Ishikawa (cell line): Measurements from ENCODE around the gene SPIRE2.

Experiments
- CEBPB ChIP-seq: IDR thresholded peaks from 2 replicates; pipeline ENCODE4 v1.6.1; 2012
- CREB1 ChIP-seq: IDR thresholded peaks from 2 replicates; pipeline ENCODE4 v1.6.1; 2012; ENCODE audit warnings: low read depth
- EGR1 ChIP-seq: IDR thresholded peaks from 2 replicates; pipeline ENCODE4 v1.6.1; 2012
- EP300 ChIP-seq: IDR thresholded peaks from 2 replicates; pipeline ENCODE4 v1.6.1; 2012; ENCODE audit warnings: borderline replicate concordance
- FOXM1 ChIP-seq: IDR thresholded peaks from 2 replicates; pipeline ENCODE4 v1.6.1; 2012; ENCODE audit warnings: low read depth, borderline replicate concordance
- NFIC ChIP-seq: IDR thresholded peaks from 2 replicates; pipeline ENCODE4 v1.6.1; 2012
- RAD21 ChIP-seq: IDR thresholded peaks from 2 replicates; pipeline ENCODE4 v1.6.1; 2012; ENCODE audit warnings: low read depth
- REST ChIP-seq: IDR thresholded peaks from 2 replicates; pipeline ENCODE4 v1.6.1; 2012; ENCODE audit warnings: low read depth, mild to moderate bottlenecking
- TAF1 ChIP-seq: IDR thresholded peaks from 2 replicates; pipeline ENCODE4 v1.6.1; 2012; ENCODE audit warnings: low read depth, mild to moderate bottlenecking
- TCF12 ChIP-seq: IDR thresholded peaks from 2 replicates; pipeline ENCODE4 v1.6.1; 2012; ENCODE audit warnings: low read depth
- TEAD4 ChIP-seq: IDR thresholded peaks from 2 replicates; pipeline ENCODE4 v1.6.1; 2012
- YY1 ChIP-seq: IDR thresholded peaks from 2 replicates; pipeline ENCODE4 v1.6.1; 2012; ENCODE audit warnings: low read depth
- ZBTB7A ChIP-seq: IDR thresholded peaks from 2 replicates; pipeline ENCODE4 v1.6.1; 2012; ENCODE audit warnings: low read depth
- TF ChIP-seq, protein P1 (sequence below): IDR thresholded peaks from 2 replicates; pipeline ENCODE4 v1.6.1; 2012
- TF ChIP-seq, protein P2 (sequence below): IDR thresholded peaks from 2 replicates; pipeline ENCODE4 v1.6.1; 2012

SPIRE2 gene

DNA sequence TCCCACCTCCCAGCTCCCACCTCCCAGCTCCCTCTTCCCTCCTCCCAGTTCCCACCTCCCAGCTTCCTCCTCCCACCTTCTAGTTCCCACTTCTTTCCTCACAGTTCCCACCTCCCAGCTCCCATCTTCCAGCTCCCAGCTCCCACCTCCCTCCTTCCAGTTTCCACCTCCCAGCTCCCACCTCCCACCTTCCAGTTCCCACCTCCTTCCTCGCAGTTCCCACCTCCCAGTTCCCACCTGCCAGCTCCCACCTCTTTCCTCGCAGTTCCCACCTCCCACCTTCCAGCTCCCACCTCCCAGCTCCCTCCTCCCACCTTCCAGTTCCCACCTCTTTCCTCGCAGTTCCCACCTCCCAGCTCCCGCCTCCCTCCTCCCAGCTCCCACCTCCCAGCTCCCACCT is 80.0 kb downstream of the SPIRE2 start:
- TF ChIP-seq RAD21 (no peak), NFIC (no peak), CREB1 (no peak), ZBTB7A (no peak)

DNA sequence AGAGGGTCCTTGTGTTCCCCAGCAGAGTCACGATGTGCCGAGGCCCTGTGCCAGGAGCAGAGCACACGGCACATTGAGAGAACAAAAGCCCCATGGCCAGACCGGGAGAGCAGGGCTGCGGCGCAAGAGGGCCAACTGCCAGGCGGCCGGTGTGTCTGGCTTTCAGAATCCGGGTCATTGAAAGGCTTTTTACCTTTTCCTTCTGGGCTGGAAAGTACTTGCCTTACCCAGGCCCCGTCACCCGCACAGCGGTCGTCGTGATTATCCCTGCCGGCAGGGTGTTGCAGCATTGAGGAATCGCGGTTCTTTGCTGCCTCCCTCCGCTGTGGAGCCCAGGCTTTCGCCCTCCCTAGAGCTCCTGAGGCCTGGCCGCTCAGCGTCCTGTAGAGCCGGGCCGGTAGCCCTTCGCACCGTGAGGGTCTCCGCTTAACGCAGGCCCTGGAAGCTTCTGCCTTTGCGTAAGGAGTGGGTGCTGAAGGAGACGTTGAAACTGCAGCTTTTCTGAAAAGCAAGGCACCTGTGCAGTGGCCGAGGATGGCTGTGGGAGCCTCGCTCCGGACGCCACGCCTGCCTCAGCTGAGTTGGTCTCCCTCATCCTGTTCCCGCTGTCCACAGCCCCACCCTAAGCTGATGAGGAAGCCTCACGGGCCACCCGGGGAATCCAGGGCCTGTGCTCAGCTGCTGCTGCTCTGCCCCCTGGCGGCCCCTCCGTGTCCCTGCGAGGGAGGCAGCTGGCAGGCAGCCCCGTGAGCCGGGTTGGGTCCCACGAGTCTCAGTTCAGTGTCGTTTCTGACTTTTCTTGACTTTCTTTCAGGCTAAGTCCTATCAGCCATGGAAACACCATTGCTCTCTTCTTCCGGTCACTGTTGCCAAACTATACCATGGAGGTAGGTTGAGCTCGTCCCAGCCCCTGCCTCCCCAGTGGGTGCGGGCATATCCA is 81.8 kb downstream of the SPIRE2 start:
- TF ChIP-seq, protein P1, sequence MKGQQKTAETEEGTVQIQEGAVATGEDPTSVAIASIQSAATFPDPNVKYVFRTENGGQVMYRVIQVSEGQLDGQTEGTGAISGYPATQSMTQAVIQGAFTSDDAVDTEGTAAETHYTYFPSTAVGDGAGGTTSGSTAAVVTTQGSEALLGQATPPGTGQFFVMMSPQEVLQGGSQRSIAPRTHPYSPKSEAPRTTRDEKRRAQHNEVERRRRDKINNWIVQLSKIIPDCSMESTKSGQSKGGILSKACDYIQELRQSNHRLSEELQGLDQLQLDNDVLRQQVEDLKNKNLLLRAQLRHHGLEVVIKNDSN, result no peak
- TF ChIP-seq RAD21, result peak; percentile 30; the same call in 1 of the 2 replicates
- TF ChIP-seq, protein P2, sequence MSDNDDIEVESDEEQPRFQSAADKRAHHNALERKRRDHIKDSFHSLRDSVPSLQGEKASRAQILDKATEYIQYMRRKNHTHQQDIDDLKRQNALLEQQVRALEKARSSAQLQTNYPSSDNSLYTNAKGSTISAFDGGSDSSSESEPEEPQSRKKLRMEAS, result no peak
- no peak for TF ChIP-seq TCF12

DNA sequence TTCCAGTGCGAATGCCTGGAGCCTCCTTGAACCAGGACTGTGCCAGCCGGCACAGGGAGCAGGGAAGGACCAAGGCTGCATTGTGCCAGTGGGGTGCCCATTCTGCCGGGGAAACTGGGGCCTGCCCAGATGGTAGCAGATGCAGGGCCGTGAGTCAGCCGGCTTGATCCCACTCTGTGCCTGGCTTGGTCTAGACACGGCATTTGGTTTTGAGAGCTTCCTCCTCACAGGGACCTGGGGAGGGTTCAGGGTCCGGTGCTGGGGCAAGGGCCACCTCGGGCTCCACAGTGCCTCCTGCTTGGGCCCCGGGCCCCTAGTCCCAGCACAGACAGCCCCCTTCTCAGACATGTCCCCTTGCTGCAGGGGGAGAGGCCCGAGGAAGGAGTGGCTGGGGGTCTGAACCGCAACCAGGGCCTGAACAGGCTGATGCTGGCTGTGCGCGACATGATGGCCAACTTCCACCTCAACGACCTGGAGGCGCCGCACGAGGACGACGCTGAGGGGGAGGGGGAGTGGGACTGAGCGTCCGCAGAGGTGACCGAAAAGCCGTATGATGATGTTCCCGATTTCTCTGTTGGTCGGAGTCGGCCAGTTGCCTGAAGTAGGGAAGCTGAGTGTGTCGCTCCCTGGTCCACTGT is 82.6 kb downstream of the SPIRE2 start:
- TF ChIP-seq YY1 (no peak), NFIC (no peak), ZBTB7A (no peak), TEAD4 (no peak), TAF1 (no peak), FOXM1 (no peak), EGR1 (no peak)
- TF ChIP-seq, protein P2, result no peak
- TF ChIP-seq, protein P1, result no peak

DNA sequence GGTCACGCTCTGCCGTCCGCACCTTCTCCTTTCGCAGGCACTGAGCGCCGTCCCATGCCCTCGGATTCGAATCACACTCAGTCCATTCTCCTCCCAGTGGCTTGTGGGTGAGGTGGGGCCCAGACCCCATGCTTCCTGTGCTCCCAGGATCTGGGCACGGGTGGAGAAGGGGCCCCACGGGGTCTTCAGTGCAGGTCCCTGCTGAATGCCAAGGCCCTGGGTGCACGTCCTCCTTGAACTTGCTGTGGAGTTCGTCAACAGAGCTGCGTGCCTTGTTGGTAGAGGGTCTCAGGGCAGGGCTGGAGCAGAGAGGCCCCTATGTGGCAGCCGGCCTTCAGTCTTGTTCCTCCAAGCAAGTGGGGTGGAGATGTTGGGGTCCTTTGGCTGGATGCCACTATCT is 83.1 kb downstream of the SPIRE2 start:
- TF ChIP-seq TCF12 (no peak), TEAD4 (no peak), ZBTB7A (no peak), CEBPB (no peak), TAF1 (no peak), REST (no peak), EP300 (no peak), CREB1 (no peak)

- TF ChIP-seq NFIC (no peak), ZBTB7A (no peak), FOXM1 (no peak), TAF1 (no peak), EP300 (no peak), YY1 (no peak), CEBPB (no peak), TEAD4 (no peak), CREB1 (no peak), RAD21 (no peak), REST (no peak)
- TF ChIP-seq, protein P2, result no peak
- TF ChIP-seq, protein P1, result no peak
These were observed 83.9 kb downstream of the SPIRE2 start for GRCh38 chr16:89912143-89912542.

- TF ChIP-seq YY1 (no peak), EGR1 (no peak), RAD21 (no peak), TEAD4 (no peak), TCF12 (no peak), CREB1 (no peak), CEBPB (no peak), REST (no peak), FOXM1 (no peak), NFIC (no peak), ZBTB7A (no peak)
- TF ChIP-seq, protein P2, result no peak
- TF ChIP-seq, protein P1, result no peak
These were observed 84.4 kb downstream of the SPIRE2 start for GRCh38 chr16:89912627-89913026.
